HepG2 (cell line): ENCODE measurements around the gene MORN1. TPM values are rescaled to one million over a fixed set of nuclear protein-coding genes. Genes with fewer than 3 reads are reported as not detected.

Experiments used
- HDAC6 ChIP-seq: fragments of 200-600 bp; sonication (generic); IDR thresholded peaks from 2 replicates; pipeline ENCODE4 v1.7.0; 2017; ENCODE audit warnings: mild to moderate bottlenecking, antibody characterized with exemption, low read length, low read depth
- SRSF1 ChIP-seq: fragments of 200-400 bp; formaldehyde crosslinking; optimal IDR thresholded peaks from 2 replicates; pipeline ENCODE3; 2017; ENCODE audit warnings: mild to moderate bottlenecking, low read depth, low read length, moderate library complexity
- polyA plus RNA-seq, 8 experiments: library from polyadenylated mRNA; depleted of rRNA in 3 of 8; stranded (reverse) in 7 of 8; unstranded in 1 of 8; fragments of >200 nt; fragmentation: Illumina TruSeq in 4 of 8; extraction: Trizol in 4 of 8; gene quantifications; 2 replicates each; pipeline versions ENCODE4 v1.2.1 to v1.2.3, GENCODE V29; 2011 to 2016; ENCODE audit warnings: low read depth in 4 of 8, missing spikeins in 1 of 8, mixed read lengths in 1 of 8; ENCODE audit not compliant: insufficient read depth in 1 of 8
- total RNA-seq, 5 experiments: library from RNA; depleted of rRNA; stranded (reverse); fragments of >200 nt; fragmentation: Illumina TruSeq; extraction: Trizol; gene quantifications; 2 replicates each; pipeline ENCODE4 v1.2.3, GENCODE V29; 2016; ENCODE audit warnings: low read depth in 1 of 5
- TF ChIP-seq, protein P1 (sequence below): sonication (generic); formaldehyde crosslinking; IDR thresholded peaks from 2 replicates; pipeline ENCODE4 v1.9.0; 2021; ENCODE audit warnings: mild to moderate bottlenecking, missing genetic modification reagents
- TF ChIP-seq, protein P2 (sequence below): sonication (generic); formaldehyde crosslinking; IDR thresholded peaks from 2 replicates; pipeline ENCODE4 v1.4.0; 2020; ENCODE audit warnings: missing genetic modification reagents, borderline replicate concordance

The MORN1 gene
- total and polyA plus RNA-seq, 2 of the 13 experiments (the other 11 are each of a cell fraction or from before 2014, with no cell fraction given) = 3.1 to 6.5 TPM

- TF ChIP-seq, protein P1, sequence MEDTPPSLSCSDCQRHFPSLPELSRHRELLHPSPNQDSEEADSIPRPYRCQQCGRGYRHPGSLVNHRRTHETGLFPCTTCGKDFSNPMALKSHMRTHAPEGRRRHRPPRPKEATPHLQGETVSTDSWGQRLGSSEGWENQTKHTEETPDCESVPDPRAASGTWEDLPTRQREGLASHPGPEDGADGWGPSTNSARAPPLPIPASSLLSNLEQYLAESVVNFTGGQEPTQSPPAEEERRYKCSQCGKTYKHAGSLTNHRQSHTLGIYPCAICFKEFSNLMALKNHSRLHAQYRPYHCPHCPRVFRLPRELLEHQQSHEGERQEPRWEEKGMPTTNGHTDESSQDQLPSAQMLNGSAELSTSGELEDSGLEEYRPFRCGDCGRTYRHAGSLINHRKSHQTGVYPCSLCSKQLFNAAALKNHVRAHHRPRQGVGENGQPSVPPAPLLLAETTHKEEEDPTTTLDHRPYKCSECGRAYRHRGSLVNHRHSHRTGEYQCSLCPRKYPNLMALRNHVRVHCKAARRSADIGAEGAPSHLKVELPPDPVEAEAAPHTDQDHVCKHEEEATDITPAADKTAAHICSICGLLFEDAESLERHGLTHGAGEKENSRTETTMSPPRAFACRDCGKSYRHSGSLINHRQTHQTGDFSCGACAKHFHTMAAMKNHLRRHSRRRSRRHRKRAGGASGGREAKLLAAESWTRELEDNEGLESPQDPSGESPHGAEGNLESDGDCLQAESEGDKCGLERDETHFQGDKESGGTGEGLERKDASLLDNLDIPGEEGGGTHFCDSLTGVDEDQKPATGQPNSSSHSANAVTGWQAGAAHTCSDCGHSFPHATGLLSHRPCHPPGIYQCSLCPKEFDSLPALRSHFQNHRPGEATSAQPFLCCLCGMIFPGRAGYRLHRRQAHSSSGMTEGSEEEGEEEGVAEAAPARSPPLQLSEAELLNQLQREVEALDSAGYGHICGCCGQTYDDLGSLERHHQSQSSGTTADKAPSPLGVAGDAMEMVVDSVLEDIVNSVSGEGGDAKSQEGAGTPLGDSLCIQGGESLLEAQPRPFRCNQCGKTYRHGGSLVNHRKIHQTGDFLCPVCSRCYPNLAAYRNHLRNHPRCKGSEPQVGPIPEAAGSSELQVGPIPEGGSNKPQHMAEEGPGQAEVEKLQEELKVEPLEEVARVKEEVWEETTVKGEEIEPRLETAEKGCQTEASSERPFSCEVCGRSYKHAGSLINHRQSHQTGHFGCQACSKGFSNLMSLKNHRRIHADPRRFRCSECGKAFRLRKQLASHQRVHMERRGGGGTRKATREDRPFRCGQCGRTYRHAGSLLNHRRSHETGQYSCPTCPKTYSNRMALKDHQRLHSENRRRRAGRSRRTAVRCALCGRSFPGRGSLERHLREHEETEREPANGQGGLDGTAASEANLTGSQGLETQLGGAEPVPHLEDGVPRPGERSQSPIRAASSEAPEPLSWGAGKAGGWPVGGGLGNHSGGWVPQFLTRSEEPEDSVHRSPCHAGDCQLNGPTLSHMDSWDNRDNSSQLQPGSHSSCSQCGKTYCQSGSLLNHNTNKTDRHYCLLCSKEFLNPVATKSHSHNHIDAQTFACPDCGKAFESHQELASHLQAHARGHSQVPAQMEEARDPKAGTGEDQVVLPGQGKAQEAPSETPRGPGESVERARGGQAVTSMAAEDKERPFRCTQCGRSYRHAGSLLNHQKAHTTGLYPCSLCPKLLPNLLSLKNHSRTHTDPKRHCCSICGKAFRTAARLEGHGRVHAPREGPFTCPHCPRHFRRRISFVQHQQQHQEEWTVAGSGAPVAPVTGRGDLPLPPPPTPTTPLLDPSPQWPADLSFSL (CRISPR knock-in tag) = no peak
- TF ChIP-seq, protein P2, sequence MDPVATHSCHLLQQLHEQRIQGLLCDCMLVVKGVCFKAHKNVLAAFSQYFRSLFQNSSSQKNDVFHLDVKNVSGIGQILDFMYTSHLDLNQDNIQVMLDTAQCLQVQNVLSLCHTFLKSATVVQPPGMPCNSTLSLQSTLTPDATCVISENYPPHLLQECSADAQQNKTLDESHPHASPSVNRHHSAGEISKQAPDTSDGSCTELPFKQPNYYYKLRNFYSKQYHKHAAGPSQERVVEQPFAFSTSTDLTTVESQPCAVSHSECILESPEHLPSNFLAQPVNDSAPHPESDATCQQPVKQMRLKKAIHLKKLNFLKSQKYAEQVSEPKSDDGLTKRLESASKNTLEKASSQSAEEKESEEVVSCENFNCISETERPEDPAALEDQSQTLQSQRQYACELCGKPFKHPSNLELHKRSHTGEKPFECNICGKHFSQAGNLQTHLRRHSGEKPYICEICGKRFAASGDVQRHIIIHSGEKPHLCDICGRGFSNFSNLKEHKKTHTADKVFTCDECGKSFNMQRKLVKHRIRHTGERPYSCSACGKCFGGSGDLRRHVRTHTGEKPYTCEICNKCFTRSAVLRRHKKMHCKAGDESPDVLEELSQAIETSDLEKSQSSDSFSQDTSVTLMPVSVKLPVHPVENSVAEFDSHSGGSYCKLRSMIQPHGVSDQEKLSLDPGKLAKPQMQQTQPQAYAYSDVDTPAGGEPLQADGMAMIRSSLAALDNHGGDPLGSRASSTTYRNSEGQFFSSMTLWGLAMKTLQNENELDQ (CRISPR knock-in tag) = no peak
- TF ChIP-seq SRSF1 (no peak), HDAC6 (no peak)
These were observed 101.2 kb downstream of the MORN1 start (continued) for GRCh38 chr1:2290171-2290578.
